Body of pancreas (tissue), 4 donors: ENCODE data around the gene SPRYD3. TPM values are rescaled to one million over a fixed set of nuclear protein-coding genes. Genes with fewer than 3 reads are reported as not detected.

Source experiments
- ATAC-seq: fragments of 150-250 bp; one replicate; pipeline ENCODE4 v1.9.1; 2016
- DNase-seq, 4 donors: peaks; one replicate each; pipeline ENCODE4 v3.0.0-alpha.2; 2019
- H3K27ac ChIP-seq, 4 donors: fragments of 200-600 bp; sonication (generic); 1 replicate in 3 of 4; 2 replicates in 1 of 4; pipeline versions ENCODE4 v1.5.1 to v1.6.1; 2016 to 2019; ENCODE audit warnings: mild to moderate bottlenecking in 1 of 4, mixed read lengths in 1 of 4, moderate library complexity in 1 of 4
- H3K27me3 ChIP-seq, 2 donors: fragments of 200-600 bp; sonication (generic); one replicate each; pipeline ENCODE4 v1.6.0; 2016; ENCODE audit warnings: mild to moderate bottlenecking in 1 of 2
- H3K36me3 ChIP-seq, 2 donors: fragments of 200-600 bp; sonication (generic); replicated peaks in 1 of 2; 2 replicates each; pipeline ENCODE4 v1.5.1; 2016; ENCODE audit warnings: low read depth in 2 of 2; ENCODE audit not compliant: insufficient read depth in 1 of 2
- H3K4me1 ChIP-seq: fragments of 200-600 bp; sonication (generic); one replicate; pipeline ENCODE4 v1.6.0; 2016
- H3K4me3 ChIP-seq, 2 donors: fragments of 200-600 bp; sonication (generic); 1 replicate in 1 of 2; 2 replicates in 1 of 2; pipeline ENCODE4 v1.5.1; 2016 to 2019
- H3K9me3 ChIP-seq, 3 donors: fragments of 200-600 bp; sonication (generic); 1 replicate in 2 of 3; 2 replicates in 1 of 3; pipeline ENCODE4 v1.5.1; 2016
- POLR2A ChIP-seq, 3 donors: fragments of 450-650 bp; IDR thresholded peaks; one replicate each; pipeline ENCODE4 v1.6.1; 2016; ENCODE audit warnings: antibody characterized with exemption in 3 of 3, mild to moderate bottlenecking in 2 of 3
- WGBS, 2 donors: methylation state at CpG; one replicate each; pipeline ENCODE4 v1.1.5; 2017; 5-methylcytosine and 5-hydroxymethylcytosine counted together
- intact Hi-C: fragments of 100-400 bp; cut with DNase I; formaldehyde crosslinking; loops from one replicate; pipeline ENCODE4 v1.15.1; 2023
- total RNA-seq, 2 donors: library from RNA; depleted of rRNA; stranded (reverse); fragments of >200 nt; gene quantifications; one replicate each; pipeline ENCODE4 v1.1.0, GENCODE V29; 2016
- TF ChIP-seq, protein P1 (sequence below), 7 experiments: fragments of 450-650 bp in 4 of 7; fragments of 200-600 bp in 3 of 7; sonication (generic) in 3 of 7; IDR thresholded peaks; one replicate each; pipeline ENCODE4 v1.5.1; 2016 to 2019; ENCODE audit warnings: antibody characterized with exemption in 7 of 7

The SPRYD3 gene
- total RNA-seq, 2 donors from 2014 or later = 35.3 to 59.3 TPM

DNA sequence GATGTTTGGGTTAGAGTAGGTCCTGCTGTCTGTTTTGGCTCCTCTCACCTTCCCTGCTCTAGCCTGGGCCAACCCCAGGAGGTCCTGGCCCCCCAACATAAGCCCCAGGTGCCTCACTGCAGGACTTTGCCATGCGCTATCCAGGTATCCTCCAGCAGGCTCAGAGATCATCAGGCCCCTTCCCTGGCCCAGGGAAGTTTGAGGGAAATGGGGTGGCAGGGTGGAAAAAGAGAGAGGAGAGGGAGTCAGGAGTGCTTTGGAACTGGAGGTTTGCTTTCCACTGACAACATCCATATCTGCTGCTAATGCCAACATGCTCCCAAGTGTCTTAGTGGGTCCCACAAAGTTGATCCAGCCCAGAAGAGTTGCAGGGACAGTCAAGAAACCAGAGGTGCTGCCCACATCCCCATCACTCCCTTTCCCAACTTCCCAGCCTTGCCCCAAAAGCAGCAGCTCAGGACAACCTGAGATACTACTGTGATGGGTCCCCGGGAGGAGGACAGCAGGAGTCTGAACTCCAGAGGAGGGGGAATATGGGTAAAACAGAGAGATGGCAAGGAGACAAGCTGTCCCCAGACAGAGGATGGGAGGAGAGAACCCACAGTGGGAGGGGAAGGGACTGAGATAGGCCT is 28.6 kb downstream of the SPRYD3 start:
- Histone ChIP-seq H3K27ac (peak overlapping the region; percentile 95 to 99 (median 98)), H3K4me1 (peaks cover 90% of the 10 kb centered on the region), H3K4me3 (peak overlapping the region; percentile 14 to 34), H3K27me3 (no peaks in the 10 kb centered on the region), H3K9me3 (no peaks in the 10 kb centered on the region), H3K36me3 (no peaks in the 10 kb centered on the region)
- 35 to 62% methylated on average over 2 of the region's 2 CpGs for WGBS, 2 donors
- intact Hi-C loops = no loop called here
- ATAC-seq (no peak), DNase-seq (no peak)
- TF ChIP-seq POLR2A (IDR thresholded peaks at IDR 0.05) = no peak
- TF ChIP-seq, protein P1, sequence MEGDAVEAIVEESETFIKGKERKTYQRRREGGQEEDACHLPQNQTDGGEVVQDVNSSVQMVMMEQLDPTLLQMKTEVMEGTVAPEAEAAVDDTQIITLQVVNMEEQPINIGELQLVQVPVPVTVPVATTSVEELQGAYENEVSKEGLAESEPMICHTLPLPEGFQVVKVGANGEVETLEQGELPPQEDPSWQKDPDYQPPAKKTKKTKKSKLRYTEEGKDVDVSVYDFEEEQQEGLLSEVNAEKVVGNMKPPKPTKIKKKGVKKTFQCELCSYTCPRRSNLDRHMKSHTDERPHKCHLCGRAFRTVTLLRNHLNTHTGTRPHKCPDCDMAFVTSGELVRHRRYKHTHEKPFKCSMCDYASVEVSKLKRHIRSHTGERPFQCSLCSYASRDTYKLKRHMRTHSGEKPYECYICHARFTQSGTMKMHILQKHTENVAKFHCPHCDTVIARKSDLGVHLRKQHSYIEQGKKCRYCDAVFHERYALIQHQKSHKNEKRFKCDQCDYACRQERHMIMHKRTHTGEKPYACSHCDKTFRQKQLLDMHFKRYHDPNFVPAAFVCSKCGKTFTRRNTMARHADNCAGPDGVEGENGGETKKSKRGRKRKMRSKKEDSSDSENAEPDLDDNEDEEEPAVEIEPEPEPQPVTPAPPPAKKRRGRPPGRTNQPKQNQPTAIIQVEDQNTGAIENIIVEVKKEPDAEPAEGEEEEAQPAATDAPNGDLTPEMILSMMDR (IDR thresholded peaks at IDR 0.05) = no peak

DNA sequence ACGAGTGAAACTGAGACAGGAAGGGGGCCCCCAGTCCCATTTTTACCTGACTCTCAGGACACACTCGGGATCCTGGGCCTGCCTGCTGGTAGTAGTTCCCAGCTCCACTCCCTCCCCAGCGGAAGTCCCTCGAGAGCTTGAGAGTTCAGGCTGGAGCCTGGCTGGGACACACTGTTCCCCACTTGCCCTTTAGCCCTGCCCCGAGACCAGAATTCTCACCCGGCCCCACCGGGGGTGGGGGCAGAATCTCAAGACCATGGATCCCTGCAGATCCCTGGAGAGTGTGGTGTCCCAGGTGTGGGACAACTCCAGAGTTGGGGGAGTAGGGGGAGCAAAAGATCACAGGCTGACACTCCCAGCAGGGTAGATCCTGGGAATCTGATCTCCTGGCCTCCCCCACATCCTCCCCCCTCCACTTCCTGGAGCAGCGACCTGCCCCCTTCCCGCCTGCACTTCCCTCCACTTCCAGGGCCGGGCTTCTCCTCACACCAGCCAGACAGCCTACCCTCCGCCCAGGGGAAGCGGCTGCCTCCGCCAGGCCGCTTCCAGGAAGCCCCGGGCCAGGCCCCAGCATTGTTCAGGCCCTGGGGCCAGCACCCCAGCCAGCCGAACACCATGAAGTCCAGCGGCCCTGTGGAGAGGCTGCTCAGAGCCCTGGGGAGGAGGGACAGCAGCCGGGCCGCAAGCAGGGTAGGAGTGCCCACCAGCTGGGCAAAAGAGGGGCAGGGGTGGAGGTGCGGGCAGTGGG is 29.4 kb downstream of the SPRYD3 start, which contains the start of gene TNS2:
Gene TNS2, plus strand, starts transcription at position 495 of the 748 bp plus-strand sequence. Its CDS starts 121 bp downstream, at position 616.
- no peaks in the 10 kb centered on the region for H3K27me3 ChIP-seq
- 9 to 11% methylated on average over 10 to 20 of the region's 20 CpGs for WGBS, 2 donors
- DNase-seq (peak; percentile 70 to 83 (median 78)), ATAC-seq (no peak)
- no peaks in the 10 kb centered on the region for H3K36me3 ChIP-seq
- H3K4me1 ChIP-seq = peaks cover 91% of the 10 kb centered on the region
- peak within 1 kb of the TSS; percentile 95 to 99 (median 98) for H3K27ac ChIP-seq
- intact Hi-C loops = no loop called here
- TF ChIP-seq, protein P1 (IDR thresholded peaks at IDR 0.05) = no peak
- TF ChIP-seq POLR2A (IDR thresholded peaks at IDR 0.05) = peak; percentile 53 to 81 (median 72)
- peak within 1 kb of the TSS; percentile 14 to 34 for H3K4me3 ChIP-seq
- H3K9me3 ChIP-seq = no peaks in the 10 kb centered on the region

DNA sequence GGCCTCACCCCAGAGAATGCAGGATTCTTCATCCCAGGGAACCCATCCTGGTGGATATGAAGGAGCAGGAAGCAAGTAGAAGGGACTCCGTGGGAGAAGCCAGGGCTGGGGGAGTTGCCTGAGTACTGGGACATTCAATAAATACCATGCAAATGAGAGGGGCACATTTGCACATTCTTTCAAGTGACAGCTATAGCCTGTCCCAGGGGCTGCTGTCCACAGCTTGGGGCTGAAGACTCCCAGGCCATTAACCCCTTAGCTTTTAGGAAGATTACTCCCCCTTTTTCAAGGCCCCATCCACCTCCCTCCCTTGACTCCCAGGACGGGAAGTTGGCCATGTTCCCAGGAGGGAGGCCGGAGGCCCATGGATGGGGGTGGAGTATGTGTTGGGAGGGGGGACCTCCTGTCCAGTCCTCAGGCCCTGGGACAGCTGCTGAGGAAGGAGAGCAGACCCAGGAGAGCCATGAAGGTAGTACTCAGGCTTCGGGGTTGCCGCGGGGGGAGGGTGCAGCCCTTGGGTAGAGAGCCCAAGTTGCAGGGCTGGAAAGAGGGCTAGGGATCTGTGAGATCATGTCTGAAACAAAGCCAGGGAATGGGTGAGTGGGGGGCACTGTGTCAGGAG is 30.3 kb downstream of the SPRYD3 start:
- TF ChIP-seq POLR2A (IDR thresholded peaks at IDR 0.05) = no peak
- TF ChIP-seq, protein P1 (IDR thresholded peaks at IDR 0.05) = no peak
- Histone ChIP-seq H3K36me3 (no peaks in the 10 kb centered on the region), H3K27me3 (no peaks in the 10 kb centered on the region), H3K4me1 (peaks cover 92% of the 10 kb centered on the region), H3K4me3 (no peak overlapping the region), H3K9me3 (no peaks in the 10 kb centered on the region), H3K27ac (peak overlapping the region; percentile 95 to 99 (median 98))
- 18 to 19% methylated on average over 5 to 6 of the region's 6 CpGs for WGBS, 2 donors
- DNase-seq = peak; percentile 58 to 79 (median 71)
- intact Hi-C loops = no loop called here
- no peak for ATAC-seq

DNA sequence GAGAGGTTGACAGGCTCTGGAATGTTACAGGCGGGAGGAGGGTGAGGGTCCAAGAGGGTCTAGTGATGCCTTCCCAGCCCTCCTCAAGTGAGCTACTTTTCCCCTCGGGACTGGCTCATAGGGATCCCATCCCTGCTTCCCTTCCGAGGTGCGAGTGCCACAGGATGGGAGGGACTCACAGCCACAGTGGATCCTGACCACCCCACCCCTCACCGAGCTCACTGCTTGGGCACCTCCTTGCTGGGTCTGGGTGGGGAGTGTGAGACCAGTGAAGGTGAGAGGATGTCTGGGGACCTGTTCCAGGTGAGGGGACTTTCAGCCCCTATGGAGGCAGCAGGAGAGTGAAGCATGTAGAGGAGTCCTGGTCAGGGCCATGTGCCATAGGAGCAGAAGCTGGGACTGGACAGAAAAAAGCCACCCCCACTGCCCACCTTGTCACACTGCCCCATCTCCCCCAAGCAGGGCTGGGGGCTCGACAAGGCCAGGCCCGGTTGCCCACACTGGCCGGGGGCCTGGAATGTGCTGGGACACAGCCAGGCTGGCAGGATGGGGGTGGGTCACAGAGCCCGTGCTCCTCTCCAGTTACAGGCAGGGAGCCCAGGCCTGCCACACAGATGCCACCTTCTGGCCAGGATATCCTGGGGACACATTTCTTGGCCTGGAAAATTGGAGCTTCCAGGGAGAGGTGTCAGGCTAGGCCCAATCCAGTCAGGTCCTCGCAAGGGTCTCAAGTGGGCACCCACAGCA is 31.0 kb downstream of the SPRYD3 start:
- Histone ChIP-seq H3K36me3 (no peaks in the 10 kb centered on the region), H3K27me3 (no peaks in the 10 kb centered on the region), H3K9me3 (no peaks in the 10 kb centered on the region), H3K27ac (peak overlapping the region; percentile 95 to 99 (median 98)), H3K4me3 (no peak overlapping the region), H3K4me1 (peaks cover 89% of the 10 kb centered on the region)
- WGBS, 2 donors = 0 to 28% methylated on average over 2 to 10 of the region's 10 CpGs
- DNase-seq = peak; percentile 81 to 90 (median 86)
- peak; percentile 28 for ATAC-seq
- peak in 1 of 3 donors; percentile 38 for TF ChIP-seq POLR2A (IDR thresholded peaks at IDR 0.05)
- TF ChIP-seq, protein P1 (IDR thresholded peaks at IDR 0.05) = peak in 5 of 7 experiments; percentile 15 to 44 (median 40)
- intact Hi-C loops = no loop called here
